ENCODE measurements around the gene SLC9A6. TPM values are rescaled to one million over a fixed set of nuclear protein-coding genes. Genes with fewer than 3 reads are reported as not detected.

SLC9A6 gene
- total and polyA plus RNA-seq, 9 of the 15 experiments (the other 6 are each of a cell fraction or from before 2014, with no cell fraction given) = 3.7 to 13.9 (median 9.9) TPM

GRCh38 chrX:136035663-136036062, 50.4 kb downstream of the SLC9A6 start:
- Histone ChIP-seq H2AFZ (ENCODE audit: low read depth, low read length) (no peak overlapping the region), H3K27me3 (ENCODE audit: control insufficient read depth in 2 of 2, insufficient read depth in 2 of 2, low read length in 2 of 2) (no peaks in the 10 kb centered on the region), H4K20me1 (replicated peaks; ENCODE audit: control insufficient read depth, insufficient read depth, low read length) (no peaks in the 10 kb centered on the region), H3K9me1 (ENCODE audit: control insufficient read depth, insufficient read depth, low read length) (no peaks in the 10 kb centered on the region), H3K36me3 (ENCODE audit: control insufficient read depth, insufficient read depth, low read length) (peaks cover 8% of the 10 kb centered on the region; the same call in 2 of the 3 replicates), H3K4me3 (no peak overlapping the region), H3K9ac (ENCODE audit: insufficient read depth in 1 of 2, low read depth in 2 of 2, low read length in 2 of 2) (no peak overlapping the region), H3K27ac (ENCODE audit: extremely low read depth, low read depth, low read length) (no peak overlapping the region), H3K4me1 (replicated peaks in 1 of 2; ENCODE audit: control insufficient read depth in 2 of 2, insufficient read depth in 2 of 2, low read length in 2 of 2) (no peaks in the 10 kb centered on the region), H3K4me2 (ENCODE audit: insufficient read depth, low read length) (no peak overlapping the region), H3K9me3 (replicated peaks; ENCODE audit: control insufficient read depth, insufficient read depth, low read depth, low read length) (no peaks in the 10 kb centered on the region), H3K79me2 (ENCODE audit: control insufficient read depth, insufficient read depth, low read length) (no peaks in the 10 kb centered on the region)
- FAIRE-seq (no peak), DNase-seq (ENCODE audit: extremely low read depth in 1 of 4, low spot score in 3 of 4) (no peak), ATAC-seq (no peak)
- intact Hi-C loops (cut with micrococcal nuclease) (loop anchor here (10.0 kb wide), 1 partner anchor 659 kb away; no protein-coding TSS in a partner anchor), in situ Hi-C loops (cut with MboI) (loop anchor here (25.0 kb wide), 2 partner anchors 127 to 652 kb away; no protein-coding TSS in a partner anchor)
- TF ChIP-seq SOX6 (IDR thresholded peaks at IDR 0.05) (no peak), EHMT2 (IDR thresholded peaks at IDR 0.05) (no peak), ZZZ3 (IDR thresholded peaks at IDR 0.05) (no peak), ZNF445 (CRISPR knock-in tag; IDR thresholded peaks at IDR 0.05; ENCODE audit: low read depth) (no peak), L3MBTL2 (IDR thresholded peaks at IDR 0.05) (no peak), ZC3H4 (CRISPR knock-in tag; IDR thresholded peaks at IDR 0.05; ENCODE audit: borderline replicate concordance) (no peak), TGIF2 (CRISPR knock-in tag; IDR thresholded peaks at IDR 0.05) (no peak), ETV6 (IDR thresholded peaks at IDR 0.05; ENCODE audit: borderline replicate concordance in 1 of 2, low read depth in 2 of 2, low read length in 1 of 2) (no peak), ETV6 (CRISPR knock-in tag; IDR thresholded peaks at IDR 0.05; ENCODE audit: borderline replicate concordance) (no peak), ZNF134 (CRISPR knock-in tag; conservative IDR thresholded peaks at IDR 0.05) (no peak), HNRNPL (IDR thresholded peaks at IDR 0.05; ENCODE audit: low read depth, low read length) (no peak), SAFB2 (IDR thresholded peaks at IDR 0.05; ENCODE audit: borderline replicate concordance, low read depth, low read length, severe bottlenecking) (no peak), BCL6 (CRISPR knock-in tag; IDR thresholded peaks at IDR 0.05) (no peak), EWSR1 (IDR thresholded peaks at IDR 0.05; ENCODE audit: borderline replicate concordance, low read depth, partially characterized antibody) (no peak), IFI16 (CRISPR knock-in tag; IDR thresholded peaks at IDR 0.05) (no peak), BRD9 (IDR thresholded peaks at IDR 0.05; ENCODE audit: low read depth, partially characterized antibody) (no peak), JUND (IDR thresholded peaks at IDR 0.05; ENCODE audit: borderline replicate concordance, low read depth, low read length) (no peak), JUND (tag; IDR thresholded peaks at IDR 0.05; ENCODE audit: borderline replicate concordance, low read depth, low read length) (no peak)
- TF ChIP-seq, protein P1, sequence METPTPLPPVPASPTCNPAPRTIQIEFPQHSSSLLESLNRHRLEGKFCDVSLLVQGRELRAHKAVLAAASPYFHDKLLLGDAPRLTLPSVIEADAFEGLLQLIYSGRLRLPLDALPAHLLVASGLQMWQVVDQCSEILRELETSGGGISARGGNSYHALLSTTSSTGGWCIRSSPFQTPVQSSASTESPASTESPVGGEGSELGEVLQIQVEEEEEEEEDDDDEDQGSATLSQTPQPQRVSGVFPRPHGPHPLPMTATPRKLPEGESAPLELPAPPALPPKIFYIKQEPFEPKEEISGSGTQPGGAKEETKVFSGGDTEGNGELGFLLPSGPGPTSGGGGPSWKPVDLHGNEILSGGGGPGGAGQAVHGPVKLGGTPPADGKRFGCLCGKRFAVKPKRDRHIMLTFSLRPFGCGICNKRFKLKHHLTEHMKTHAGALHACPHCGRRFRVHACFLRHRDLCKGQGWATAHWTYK (CRISPR knock-in tag; IDR thresholded peaks at IDR 0.05) = no peak
- TF ChIP-seq, protein P2, sequence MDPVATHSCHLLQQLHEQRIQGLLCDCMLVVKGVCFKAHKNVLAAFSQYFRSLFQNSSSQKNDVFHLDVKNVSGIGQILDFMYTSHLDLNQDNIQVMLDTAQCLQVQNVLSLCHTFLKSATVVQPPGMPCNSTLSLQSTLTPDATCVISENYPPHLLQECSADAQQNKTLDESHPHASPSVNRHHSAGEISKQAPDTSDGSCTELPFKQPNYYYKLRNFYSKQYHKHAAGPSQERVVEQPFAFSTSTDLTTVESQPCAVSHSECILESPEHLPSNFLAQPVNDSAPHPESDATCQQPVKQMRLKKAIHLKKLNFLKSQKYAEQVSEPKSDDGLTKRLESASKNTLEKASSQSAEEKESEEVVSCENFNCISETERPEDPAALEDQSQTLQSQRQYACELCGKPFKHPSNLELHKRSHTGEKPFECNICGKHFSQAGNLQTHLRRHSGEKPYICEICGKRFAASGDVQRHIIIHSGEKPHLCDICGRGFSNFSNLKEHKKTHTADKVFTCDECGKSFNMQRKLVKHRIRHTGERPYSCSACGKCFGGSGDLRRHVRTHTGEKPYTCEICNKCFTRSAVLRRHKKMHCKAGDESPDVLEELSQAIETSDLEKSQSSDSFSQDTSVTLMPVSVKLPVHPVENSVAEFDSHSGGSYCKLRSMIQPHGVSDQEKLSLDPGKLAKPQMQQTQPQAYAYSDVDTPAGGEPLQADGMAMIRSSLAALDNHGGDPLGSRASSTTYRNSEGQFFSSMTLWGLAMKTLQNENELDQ (CRISPR knock-in tag; IDR thresholded peaks at IDR 0.05; ENCODE audit: borderline replicate concordance) = no peak
- POLR2A ChIA-PET = no interaction called here
- CTCF ChIA-PET (ENCODE audit: low intra/inter-chr PET ratio) = no interaction called here
- 44% methylated on average over 1 of the region's 1 CpG for WGBS (ENCODE audit: insufficient coverage, low coverage, missing lambda C conversion rate)
- no TSS peak for BruUV-seq (replicated peaks)

All from K562 (cell line).